GM21717 (cell line): ENCODE measurements around the gene ST6GALNAC6.
"Not testable (repeated sequence)": the region's sequence is repeated elsewhere in the genome, so short reads cannot be mapped to it uniquely, and the experiment has no call there.

Source experiments
- ATAC-seq: cut with Tn5 transposase; IDR thresholded peaks from one replicate; pipeline ENCODE4 v1.9.1; 2021; ENCODE audit warnings: mild to moderate bottlenecking, moderate library complexity; ENCODE audit not compliant: unreplicated experiment

Gene ST6GALNAC6

DNA sequence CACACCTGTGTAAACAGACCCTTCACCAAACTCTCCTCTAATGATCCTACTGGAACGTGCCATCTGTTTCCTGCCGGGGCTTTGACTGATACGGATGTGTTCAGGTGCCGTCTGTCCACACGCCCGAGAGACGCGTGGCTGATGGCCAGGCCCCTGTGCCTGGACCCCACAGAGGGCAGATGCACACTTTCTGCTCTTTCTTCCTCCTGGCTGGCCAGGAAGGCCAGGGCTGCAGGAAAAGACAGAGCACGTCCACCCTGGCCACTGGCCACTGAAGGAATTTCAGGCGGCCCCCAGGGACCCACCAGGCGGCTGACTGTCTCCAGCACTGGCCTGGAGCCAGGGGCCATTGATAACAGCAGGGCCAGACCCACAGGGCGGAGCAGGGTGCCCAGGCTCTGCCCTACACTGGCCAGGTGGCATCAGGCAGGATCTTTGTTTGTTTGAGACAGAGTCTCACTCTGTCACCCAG lies 41.3 kb downstream of the ST6GALNAC6 start:
- ATAC-seq: no peak

DNA sequence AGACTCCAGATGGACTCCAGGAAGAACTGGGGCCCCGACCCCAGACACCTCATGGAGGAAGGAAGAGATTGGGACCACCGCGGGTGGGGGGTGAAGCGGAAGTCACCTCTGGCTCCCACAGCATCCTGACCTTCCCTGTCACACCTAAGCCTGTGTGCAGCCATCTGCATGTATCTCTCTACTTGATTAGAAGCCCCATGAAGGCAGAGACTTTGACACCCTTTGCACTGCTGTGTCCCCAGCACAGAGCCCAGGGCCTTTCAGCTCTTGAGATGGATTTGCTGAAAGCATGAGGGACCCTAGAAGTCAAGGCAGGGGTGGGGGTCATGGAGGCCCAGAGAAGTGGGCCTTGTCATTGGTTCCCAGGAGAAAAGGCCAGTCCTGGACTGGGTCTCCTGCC lies 42.1 kb downstream of the ST6GALNAC6 start:
- no peak for ATAC-seq

DNA sequence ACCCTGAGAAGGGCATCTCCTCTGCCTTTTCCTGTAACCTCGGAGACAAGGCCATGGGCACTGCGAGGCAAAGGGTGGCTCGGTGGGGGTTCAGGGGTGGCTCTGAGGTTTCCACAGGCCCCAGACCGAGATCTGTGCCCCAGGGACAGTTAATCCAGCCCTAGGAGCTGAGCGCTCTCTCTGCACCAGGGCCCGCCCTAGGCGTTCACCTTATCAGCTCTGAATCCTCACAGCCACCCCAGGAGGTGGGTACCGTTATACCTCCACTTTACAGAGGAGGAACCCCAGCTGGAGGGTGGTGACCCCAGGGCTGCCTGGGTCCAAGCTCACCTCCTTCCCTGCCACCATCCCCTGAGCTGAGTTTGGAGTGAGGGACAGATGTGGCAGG lies 42.7 kb downstream of the ST6GALNAC6 start:
- no peak for ATAC-seq

DNA sequence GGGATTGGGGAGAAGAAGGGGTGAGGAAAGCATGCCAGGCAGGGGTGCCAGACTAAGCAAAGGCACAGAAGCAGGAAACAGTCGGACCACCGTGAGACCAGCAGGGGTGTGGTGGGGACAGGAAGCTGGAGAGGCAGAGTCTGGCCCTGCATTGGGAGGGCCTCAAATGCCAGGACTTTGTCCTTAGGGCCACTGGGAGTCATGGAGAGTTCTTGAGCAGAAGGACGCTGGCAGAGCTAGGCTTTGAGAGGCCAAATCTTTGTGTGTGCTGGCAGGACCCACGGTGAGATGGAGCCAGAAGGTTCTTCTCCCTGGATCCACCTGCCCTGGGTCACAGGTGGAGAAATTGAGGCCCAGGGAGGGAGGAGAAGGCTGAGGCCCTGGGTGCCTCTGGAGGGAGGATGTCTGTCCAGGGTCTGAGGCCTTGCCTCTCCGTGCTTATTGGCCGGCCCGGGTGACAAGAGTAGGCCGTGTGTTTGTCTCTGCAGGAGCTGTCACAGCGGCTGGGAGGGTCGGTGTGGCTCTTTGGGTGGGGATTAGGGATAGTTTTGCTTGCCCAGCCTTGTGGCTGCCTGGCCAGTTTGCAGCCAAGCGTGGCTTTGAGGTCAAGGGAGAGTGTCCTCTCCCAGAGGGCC lies 43.2 kb downstream of the ST6GALNAC6 start:
- no peak for ATAC-seq

DNA sequence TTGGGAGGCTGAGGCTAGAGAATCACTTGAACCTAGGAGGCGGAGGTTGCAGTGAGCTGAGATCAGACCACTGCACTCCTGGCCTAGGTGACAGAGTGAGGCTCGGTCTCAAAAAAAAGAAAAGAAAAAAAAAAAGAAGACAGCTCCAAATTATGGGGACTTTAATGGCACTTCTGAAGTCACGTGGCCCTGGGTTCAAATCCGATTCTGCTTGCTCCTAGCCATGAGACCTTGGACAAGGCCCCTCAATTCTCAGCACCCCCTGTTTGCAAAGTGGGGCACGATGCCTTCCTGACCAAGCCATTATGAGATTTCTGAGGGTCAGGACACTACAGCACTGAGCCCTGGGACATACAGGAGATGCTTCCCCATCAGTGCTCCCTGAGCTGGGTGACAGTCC lies 43.9 kb downstream of the ST6GALNAC6 start:
- no peak for ATAC-seq

DNA sequence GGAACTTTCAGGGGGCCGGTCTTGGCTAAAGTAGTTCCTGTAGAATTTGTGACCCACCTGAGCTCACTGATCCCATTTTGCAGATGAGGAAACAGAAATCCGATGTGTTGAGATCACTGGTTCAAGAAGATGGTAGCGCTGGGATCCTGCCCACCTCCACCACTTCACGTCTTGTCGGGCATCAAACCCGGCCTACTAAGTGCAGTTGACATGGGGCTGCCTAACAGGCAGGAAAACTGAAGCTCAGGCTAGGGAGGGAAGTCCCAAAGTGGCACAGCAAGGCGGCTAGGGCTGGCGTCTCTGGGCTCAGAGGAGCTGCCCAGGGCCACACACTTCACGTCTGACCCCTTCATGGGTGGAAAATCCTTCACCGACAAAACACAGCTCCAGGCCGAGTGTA lies 44.4 kb downstream of the ST6GALNAC6 start:
- ATAC-seq: no peak

DNA sequence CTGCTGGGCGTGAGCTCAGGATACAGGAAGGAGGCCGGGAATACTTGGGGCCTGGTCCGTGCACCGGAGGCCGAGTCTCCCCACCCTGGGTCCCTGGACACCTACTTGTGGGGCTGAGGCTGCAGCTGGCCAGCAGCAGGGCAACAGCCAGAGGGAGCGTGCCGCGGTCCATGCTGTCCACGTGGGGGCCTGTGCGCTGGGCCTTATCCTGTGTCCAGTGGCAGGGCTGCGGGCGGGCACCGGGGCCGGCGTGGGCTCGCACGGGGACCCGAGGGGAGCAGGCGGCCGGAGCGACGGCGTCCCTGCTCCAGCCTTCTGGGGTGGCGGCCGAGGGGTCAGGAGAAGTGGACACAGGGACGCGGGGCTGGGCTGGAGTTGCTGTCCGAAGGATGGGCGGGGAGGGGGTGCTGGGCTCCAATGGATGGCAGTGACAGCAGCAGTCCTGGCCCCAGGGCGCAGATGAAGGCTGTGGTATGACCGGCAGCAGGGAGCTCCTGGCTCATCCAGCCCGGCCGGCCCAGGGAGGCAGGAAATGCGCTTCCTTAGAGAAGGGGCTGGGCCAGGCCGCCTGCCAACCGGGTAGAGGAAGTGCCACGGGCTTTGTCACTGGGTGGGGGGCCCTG lies 45.1 kb downstream of the ST6GALNAC6 start, which contains the start of gene ENG:
Gene ENG, minus strand, starts transcription at position 475 of the 623 bp plus-strand sequence. Its CDS starts 303 bp downstream, at position 172.
- ATAC-seq: no peak

DNA sequence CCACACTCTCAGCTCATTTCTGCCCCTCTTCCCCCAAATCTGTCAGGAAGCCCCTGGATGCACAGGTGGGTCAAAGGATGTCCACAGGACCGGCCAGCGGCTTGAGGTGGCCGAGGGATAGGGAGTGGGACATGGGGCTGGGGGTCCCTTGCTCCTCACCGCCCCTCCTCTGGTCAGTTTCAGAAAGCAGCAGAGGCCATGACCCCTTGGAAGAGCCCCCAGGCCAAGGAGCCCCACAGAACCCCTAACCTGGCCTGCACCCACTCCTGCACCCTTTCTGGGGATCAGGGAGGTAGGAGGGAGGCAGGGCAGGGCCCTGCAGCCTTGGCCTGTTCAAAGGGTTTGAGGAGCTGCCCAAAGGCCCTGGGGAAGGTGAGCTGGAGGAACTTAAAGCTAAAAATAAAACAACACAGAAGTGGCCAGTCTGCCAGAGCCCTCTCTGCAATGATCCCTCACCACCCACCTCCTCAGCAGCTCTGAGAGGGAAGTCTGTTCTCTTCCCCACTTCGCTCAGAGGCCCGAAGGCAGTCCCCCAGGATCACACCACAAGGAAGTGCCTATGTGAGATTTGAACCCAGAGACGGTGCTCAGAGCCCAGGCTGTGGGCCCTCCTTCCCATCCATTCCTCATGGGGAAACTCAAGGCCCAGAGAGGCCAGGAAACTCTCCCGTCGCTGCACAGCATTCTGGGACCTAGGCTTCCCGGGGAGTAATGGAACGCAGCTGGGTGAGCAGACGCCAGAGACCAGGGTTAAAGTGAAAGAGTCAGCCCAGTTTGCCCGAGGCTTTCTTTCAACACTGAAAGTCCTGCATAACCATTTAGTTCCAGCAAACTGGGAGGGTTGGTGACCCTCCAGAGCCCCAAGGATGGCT lies 45.9 kb downstream of the ST6GALNAC6 start:
- ATAC-seq: no peak

DNA sequence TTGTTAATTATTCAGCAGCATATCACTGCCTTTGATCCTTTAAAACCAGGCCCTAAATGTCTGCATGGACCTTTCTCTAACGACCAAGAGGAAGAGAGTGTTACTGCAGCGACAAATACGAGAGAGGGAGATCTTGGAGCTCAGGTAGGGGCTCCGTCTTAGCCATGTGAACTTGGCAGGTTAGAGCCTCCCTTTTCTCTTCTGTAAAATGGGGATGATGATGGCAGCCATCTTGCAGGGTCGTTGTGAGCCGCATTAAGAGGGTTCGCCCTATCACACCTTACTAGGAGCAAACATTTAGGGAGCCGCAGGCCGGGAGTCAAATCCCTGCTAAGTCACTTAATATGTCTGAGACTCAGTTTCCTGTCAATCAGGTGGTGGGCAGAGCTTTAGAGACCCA lies 46.6 kb downstream of the ST6GALNAC6 start:
- ATAC-seq: no peak

DNA sequence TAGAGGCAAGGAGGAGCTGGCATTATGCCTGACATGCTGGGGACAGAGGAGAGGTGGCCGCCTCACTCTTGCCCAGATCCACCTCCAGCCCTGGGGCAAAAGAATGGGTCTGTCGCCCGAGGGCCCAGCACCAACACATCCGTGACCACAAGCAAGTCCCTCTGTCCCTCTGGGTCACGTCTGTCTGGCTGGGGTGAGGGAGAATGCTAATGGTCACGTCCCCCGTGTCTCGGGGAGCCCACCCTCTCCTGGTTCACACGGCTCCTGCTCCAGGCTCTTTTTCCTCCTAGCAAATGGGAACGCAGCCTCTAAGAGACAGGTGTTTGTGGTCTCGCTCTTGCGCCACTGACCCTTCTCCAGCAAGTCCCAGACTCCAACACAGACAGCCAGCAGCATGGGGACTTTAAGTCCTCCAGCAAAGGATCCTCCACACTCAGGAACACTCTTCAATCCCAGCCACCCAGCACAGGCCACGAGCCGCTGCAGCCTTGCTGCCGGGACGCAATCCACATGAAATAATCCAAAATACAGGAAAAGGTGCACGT lies 49.0 kb downstream of the ST6GALNAC6 start:
- ATAC-seq: no peak

DNA sequence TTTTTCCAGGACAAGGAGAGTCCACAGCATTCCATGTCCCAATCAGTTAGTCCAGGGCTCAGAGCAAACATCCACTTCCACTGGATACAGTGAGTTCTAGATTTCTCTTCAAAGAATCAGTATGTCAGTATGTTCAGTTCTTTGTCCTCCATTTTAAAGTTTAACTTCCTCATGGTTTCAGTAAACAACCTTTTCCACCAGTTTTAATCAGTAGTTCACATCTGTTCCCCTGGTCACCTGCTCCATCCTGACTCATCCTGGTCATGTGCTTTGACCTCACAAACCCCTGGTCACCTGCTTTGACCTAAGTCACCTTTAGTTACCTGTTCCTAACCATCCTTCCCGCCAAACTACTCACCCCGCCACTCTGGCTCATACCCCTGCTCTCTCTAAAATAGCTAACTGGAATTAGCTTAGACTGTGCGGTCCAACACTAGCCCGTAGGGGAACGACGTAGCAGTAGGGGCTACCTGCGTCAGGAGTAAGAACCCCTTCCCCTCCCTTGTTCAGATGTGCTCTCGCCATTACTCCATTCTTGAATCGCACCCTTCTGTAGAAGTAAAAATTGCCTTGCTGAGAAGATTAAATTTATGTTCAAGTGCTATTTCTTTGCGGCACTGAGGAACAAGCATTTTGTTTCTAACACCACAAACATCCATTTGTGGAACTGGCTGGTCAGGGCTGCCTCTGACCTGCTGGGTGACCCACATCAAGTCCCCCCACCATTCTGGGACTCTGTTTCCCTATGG lies 50.5 kb downstream of the ST6GALNAC6 start:
- ATAC-seq: no peak

DNA sequence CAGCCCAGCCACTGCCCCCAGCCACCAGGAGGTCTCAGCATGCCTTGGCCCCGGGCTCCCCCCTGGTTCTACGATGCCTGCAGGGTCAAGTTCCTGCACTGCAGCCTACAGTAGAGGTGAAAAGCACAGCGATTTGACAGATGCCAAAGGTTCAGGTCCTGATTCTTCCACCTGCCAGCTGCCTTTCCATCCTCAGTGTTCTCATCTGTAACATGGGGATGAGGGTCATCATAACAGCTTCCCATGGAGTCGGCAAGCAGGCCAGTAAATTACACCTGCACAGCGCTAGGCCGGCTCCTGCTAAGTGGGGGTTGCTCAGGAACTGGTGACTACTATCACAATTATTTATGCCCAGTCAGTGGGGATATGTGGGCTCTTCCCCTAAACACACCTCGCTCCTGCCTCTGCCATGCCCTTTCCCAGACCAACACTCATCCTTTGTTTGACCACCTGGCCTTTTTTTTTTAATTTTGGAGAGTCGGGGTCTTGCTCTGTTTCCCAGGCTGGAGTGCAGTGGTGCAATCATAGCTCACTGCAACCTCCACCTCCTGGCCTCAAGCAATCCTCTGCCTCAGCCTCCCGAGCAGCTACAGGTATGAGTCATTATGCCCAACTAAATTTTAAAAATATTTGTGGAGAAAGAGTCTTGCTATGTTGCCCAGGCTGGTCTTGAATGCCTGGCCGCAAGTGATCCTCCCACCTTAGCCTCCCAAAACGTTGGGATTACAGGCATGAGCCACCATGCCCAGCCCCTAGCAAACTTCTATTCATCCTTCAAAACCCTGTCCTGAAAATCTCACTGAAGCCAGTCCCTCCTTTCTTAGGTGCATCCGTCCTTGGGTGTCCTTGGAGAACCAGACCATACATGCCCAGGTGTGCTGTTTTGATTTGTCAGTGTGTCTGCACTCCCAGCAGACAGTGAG lies 51.3 kb downstream of the ST6GALNAC6 start:
- no peak for ATAC-seq

DNA sequence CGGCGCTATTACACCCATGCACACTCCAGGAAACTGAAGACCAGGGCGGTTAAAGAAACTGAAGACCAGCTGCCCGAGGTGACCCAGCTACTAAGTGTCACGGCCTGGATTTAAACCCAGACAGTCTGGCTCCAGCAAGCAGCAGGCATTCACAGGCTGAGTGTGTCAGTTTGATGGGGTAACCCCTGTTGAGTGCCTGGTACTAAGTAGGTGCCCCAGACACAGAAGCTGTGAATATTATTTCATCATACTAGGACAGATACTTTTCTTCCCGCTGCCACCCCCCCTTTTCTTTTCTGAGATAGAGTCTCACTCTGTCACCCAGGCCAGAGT lies 52.3 kb downstream of the ST6GALNAC6 start:
- ATAC-seq: no peak

DNA sequence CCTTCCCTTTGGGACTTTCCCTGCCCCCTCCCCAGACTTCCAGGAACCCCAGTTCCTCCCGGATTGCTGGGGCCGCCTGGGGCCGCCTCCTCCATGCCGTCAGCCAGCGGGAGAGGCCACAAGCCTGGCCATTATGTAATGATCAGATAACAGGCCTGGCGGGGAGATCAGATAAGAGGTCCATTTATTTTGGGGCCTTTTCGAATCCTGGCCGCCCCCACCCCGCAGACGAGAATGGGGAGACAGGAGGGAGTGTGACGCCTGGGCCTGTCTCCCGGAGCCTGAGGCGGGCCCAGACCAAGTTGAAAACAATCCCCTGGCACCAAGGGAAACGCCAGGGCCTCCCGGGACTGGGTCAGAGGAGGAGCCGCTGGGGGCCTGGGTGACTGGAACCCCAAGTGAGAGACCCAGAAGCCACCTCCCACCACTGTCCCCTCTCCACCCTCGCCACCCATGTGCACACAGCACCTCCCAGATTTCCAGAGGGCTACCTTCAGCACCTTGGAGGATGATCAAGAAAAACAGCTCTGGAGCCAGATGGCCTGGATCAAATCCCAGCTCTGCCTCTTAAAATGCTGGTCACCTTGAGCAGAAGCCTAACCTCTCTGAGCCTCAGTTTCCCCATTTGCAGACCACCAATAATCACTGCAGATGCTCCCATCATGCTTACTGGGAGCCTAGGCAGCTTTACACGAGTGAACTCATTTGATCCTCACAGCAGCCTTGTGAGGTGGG lies 52.8 kb downstream of the ST6GALNAC6 start:
- no peak for ATAC-seq

DNA sequence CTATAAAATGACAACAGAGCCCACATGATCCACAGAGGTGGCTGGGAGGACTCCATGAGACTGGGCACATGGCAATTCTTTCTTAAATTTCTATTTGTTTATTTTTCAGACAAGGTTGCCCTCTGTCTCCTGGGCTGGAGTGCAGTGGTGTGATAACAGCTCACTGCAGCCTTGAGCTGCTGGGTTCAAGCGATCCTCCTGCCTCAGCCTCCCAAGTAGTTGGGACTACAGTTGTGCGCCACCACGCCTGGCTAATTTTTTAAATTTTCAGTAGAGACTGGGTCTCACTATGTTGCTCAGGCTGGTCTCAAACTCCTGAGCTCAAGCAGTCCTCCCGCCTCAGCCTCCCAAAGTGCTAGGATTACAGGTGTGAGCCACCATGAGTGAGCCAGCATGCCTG lies 53.8 kb downstream of the ST6GALNAC6 start:
- ATAC-seq: not testable (repeated sequence)

DNA sequence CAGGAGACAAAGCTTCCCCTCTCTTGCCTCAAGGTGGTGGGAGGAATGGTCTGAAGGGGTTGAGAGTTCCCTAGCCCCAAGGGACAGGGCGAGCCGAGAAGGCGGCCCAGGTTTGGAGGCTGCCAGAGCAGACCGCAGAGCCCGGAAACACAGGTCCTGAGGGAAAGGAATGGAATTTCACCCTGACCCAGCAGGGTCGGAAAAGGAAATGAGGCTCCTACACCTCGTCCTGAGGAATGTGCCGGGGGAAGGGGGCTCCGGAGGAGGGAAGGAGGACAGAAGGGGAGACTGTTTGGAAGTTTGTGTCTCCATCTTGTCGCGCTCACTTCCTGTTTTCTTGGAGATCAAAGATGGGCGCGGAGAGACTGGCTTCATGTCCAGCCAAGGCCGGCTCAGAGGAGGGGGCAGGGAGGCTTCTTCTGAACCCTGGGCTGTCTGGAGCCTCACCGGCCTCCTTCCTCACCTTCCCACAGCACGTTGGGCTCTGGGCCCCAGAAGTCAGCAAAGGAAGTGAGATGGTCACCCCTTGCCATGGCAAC lies 54.5 kb downstream of the ST6GALNAC6 start:
- no peak for ATAC-seq

DNA sequence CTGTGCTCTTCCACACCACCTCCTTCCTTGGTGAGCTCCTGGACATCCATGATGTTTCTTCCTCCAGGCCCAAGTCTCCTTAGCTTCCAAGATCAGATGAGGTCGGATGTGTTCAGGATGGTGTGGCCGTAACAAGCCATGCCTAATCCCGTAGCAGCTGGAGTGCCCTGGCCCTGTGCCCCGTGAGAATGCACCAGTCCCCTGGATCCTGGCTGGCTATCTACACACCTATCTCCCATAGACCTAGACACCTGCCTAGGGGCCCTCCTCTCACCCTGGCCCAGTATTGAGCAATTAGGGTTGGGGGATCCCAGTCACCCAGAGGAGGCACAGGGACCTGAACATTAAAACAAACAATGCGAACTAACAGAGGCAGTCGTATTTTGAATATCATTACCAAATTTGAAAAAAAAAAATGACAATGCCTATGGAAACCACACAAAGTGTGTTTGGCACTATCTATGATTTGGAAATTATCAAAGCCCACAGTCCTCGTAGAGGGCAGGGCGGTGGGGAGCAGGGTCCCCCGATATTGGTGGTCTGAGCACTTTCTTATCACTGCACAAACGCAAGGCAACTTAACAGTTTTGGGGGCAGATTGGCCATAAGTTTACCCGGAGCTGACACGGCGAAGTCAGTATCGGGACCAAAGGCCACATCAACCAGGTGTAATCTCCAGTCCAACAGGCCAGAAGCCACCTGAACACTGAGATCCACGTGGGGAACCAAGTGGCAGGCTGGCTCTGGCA lies 58.1 kb downstream of the ST6GALNAC6 start:
- ATAC-seq: no peak
